Uterus (tissue), 4 donors: ENCODE results near the gene PSMB10. TPM values are rescaled to one million over a fixed set of nuclear protein-coding genes. Genes with fewer than 3 reads are reported as not detected.
A peak's percentile ranks its signal among the peaks of the same experiment; 100 is the strongest.

Experiments
- DNase-seq, 2 donors: peaks; one replicate each; pipeline ENCODE4 v3.0.0-alpha.2; 2019 to 2020
- H3K27ac ChIP-seq, 2 donors: fragments of 200-600 bp; sonication (generic); 1 replicate in 1 of 2; 2 replicates in 1 of 2; pipeline ENCODE4 v1.5.1; 2016 to 2018
- H3K27me3 ChIP-seq, 2 donors: fragments of 200-600 bp; sonication (generic); one replicate each; pipeline ENCODE4 v1.5.1; 2018 to 2019; ENCODE audit warnings: control low read depth in 1 of 2
- H3K36me3 ChIP-seq, 2 donors: fragments of 200-600 bp; sonication (generic); one replicate each; pipeline ENCODE4 v1.5.1; 2019; ENCODE audit warnings: control low read depth in 1 of 2
- H3K4me1 ChIP-seq, 2 donors: fragments of 200-600 bp; sonication (generic); one replicate each; pipeline ENCODE4 v1.5.1; 2018 to 2019; ENCODE audit warnings: control low read depth in 1 of 2
- H3K4me3 ChIP-seq, 2 donors: fragments of 200-600 bp; sonication (generic); 1 replicate in 1 of 2; 2 replicates in 1 of 2; pipeline ENCODE4 v1.5.1; 2018 to 2019; ENCODE audit warnings: mild to moderate bottlenecking in 1 of 2
- H3K9me3 ChIP-seq, 2 donors: fragments of 200-600 bp; sonication (generic); one replicate each; pipeline ENCODE4 v1.5.1; 2019; ENCODE audit warnings: control low read depth in 1 of 2
- POLR2A ChIP-seq, 2 donors: fragments of 450-650 bp; IDR thresholded peaks; one replicate each; pipeline ENCODE4 v1.6.1; 2016; ENCODE audit warnings: antibody characterized with exemption in 2 of 2, mild to moderate bottlenecking in 1 of 2, moderate library complexity in 1 of 2
- intact Hi-C: fragments of 100-400 bp; cut with DNase I; formaldehyde crosslinking; loops from one replicate; pipeline ENCODE4 v1.15.1; 2023; ENCODE audit warnings: low total_unique reads
- total RNA-seq, 4 donors: library from RNA; depleted of rRNA in 3 of 4; stranded (reverse); fragments of >200 nt in 3 of 4; gene quantifications; one replicate each; pipeline versions ENCODE4 v1.1.0 to v1.2.4, GENCODE V29; 2014 to 2023
- TF ChIP-seq, protein P1 (sequence below), 4 experiments: fragments of 200-600 bp in 2 of 4; fragments of 450-650 bp in 2 of 4; sonication (generic) in 2 of 4; IDR thresholded peaks; one replicate each; pipeline ENCODE4 v1.5.1; 2016 to 2019; ENCODE audit warnings: antibody characterized with exemption in 4 of 4, mild to moderate bottlenecking in 2 of 4, moderate library complexity in 1 of 4
- donor health status: DM: yes; HTN: yes; CAD: no.

The PSMB10 gene
- total RNA-seq, 4 donors from 2014 or later, result 9.5 to 30.7 (median 15.3) TPM

DNA sequence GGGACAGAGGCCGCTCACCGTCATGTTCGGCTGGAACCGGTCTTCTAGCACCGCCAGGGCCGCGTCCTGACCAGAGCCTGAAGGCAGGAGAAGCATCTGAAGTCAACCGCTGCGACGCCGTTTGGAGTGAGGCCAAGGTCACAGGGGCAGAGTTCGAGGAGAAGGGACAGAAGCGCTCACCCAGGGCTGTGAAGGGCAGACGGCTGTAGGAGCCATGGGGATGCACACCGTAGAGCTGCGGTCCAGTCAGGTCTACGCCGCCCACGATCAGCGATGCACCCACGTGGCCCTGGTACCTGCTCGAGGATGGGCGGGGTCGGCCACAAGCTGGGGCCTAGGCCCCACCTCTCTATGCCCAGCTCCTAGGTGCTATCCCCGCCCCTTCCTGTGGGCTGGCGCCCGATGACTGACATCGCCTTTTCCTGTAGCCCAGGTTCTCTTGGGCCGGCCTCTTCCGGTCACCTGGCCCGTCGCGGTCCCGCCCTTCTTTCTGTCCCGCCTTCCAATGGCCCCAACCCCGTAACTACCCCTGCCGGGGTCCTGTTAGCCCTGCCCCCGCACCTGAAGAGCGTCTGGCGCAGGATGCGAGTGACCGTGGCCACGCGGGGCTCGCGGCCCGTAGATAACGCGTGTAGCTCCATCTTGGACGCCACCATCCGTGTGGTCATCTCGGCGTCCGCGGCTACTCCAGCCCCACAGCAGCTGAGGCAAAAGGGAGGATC lies 1.1 kb downstream of the PSMB10 start:
- no peaks in the 10 kb centered on the region for H3K9me3 ChIP-seq
- TF ChIP-seq, protein P1, sequence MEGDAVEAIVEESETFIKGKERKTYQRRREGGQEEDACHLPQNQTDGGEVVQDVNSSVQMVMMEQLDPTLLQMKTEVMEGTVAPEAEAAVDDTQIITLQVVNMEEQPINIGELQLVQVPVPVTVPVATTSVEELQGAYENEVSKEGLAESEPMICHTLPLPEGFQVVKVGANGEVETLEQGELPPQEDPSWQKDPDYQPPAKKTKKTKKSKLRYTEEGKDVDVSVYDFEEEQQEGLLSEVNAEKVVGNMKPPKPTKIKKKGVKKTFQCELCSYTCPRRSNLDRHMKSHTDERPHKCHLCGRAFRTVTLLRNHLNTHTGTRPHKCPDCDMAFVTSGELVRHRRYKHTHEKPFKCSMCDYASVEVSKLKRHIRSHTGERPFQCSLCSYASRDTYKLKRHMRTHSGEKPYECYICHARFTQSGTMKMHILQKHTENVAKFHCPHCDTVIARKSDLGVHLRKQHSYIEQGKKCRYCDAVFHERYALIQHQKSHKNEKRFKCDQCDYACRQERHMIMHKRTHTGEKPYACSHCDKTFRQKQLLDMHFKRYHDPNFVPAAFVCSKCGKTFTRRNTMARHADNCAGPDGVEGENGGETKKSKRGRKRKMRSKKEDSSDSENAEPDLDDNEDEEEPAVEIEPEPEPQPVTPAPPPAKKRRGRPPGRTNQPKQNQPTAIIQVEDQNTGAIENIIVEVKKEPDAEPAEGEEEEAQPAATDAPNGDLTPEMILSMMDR (IDR thresholded peaks at IDR 0.05), result peak in 2 of 4 experiments; percentile 3 to 9
- peak; percentile 51 to 81 for TF ChIP-seq POLR2A (IDR thresholded peaks at IDR 0.05)
- H3K27ac ChIP-seq, result peak overlapping the region; percentile 85 to 91
- intact Hi-C loops, result no loop called here
- no peaks in the 10 kb centered on the region for H3K36me3 ChIP-seq
- peaks cover 0 to 3% of the 10 kb centered on the region in 2 donors for H3K4me1 ChIP-seq
- peak overlapping the region; percentile 72 to 79 for H3K4me3 ChIP-seq
- no peaks in the 10 kb centered on the region for H3K27me3 ChIP-seq
- DNase-seq, result peak; percentile 94 to 95

DNA sequence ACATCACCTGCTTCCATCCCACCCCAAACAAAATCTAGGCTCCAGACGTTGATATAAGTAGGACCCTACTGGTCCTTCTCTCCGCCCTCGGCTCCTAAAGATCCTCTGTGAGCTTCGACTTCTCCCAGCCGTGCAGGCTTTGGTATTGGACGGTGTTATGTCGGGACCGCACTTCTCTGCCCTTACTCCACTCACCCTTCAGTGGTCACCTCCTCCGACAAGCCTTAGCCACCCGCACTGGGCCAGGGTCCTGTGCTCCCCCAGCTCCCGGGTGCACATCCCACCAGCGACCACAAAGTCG lies 1.6 kb downstream of the PSMB10 start:
- Histone ChIP-seq H3K36me3 (no peaks in the 10 kb centered on the region), H3K9me3 (no peaks in the 10 kb centered on the region), H3K4me3 (peak overlapping the region; percentile 72 to 79), H3K4me1 (peaks cover 0 to 3% of the 10 kb centered on the region in 2 donors), H3K27ac (peak overlapping the region; percentile 85 to 91), H3K27me3 (no peaks in the 10 kb centered on the region)
- no peak for TF ChIP-seq POLR2A (IDR thresholded peaks at IDR 0.05)
- TF ChIP-seq, protein P1 (IDR thresholded peaks at IDR 0.05), result no peak
- intact Hi-C loops, result no loop called here
- DNase-seq, result no peak

DNA sequence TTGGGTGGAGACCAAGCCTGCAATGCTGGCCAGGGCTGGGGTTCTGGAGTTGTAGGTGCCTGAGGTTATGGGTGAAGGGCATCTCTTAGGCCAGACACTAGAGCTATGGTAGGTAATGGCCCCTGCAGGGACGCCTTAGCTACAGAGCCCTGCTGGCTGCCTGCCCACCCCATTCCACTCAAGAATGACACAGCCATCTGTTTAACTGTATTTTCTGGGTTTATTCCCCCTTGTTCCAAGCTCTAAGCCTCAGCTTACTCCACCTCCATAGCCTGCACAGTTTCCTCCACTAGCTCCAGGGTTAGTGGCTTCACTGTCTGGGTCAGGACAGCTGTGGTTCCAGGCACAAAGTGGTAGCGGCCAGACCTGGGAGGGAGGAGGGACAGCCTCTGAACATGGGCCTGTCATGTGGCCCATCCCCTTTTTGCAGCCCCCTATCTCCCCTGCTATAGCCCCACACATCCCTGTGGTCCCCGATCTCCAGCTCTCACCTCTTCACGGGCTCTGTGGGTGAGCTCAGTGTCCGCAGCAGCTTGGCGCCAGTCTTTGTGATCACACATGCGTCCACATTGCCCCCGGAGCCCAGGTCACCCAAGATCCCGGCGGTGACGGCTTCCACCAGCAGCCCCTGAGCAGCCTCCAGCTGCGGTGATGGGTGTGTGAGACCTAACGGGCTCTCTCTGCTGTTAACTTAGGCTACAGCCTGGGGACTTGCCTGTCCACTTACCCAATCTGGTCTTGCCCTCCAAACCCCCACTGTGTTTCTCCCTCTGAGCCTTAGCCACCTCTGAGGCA lies 2.1 kb downstream of the PSMB10 start:
- Histone ChIP-seq H3K27me3 (no peaks in the 10 kb centered on the region), H3K4me3 (peak overlapping the region in 1 of 2 donors; percentile 72), H3K4me1 (peaks cover 0 to 3% of the 10 kb centered on the region in 2 donors), H3K9me3 (no peaks in the 10 kb centered on the region), H3K27ac (peak overlapping the region; percentile 85 to 91), H3K36me3 (no peaks in the 10 kb centered on the region)
- intact Hi-C loops, result no loop called here
- no peak for DNase-seq
- TF ChIP-seq, protein P1 (IDR thresholded peaks at IDR 0.05), result no peak
- TF ChIP-seq POLR2A (IDR thresholded peaks at IDR 0.05), result no peak

DNA sequence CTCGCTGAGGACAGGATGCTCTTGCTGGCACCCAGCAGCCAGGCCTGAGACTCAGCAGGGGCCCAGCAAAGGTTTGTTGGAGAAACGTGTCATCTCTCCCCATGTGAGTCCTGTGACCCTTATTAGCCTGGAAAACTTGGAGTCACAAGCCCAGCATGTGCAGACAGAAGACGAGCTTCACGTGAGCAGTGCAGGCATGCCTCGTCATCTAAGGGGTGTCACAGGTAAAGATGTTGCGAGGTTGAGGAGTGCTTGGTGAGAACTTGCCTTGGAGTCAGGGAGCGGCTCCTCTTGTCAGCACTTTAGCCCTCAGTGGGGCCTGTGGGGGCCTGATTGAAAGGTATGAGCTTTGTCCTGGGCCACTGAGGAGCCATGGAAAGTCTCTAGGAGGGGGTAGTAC lies 2.8 kb downstream of the PSMB10 start:
- H3K27ac ChIP-seq, result no peak overlapping the region
- H3K4me1 ChIP-seq, result peaks cover 0 to 3% of the 10 kb centered on the region in 2 donors
- no peak overlapping the region for H3K4me3 ChIP-seq
- H3K27me3 ChIP-seq, result no peaks in the 10 kb centered on the region
- intact Hi-C loops, result no loop called here
- no peaks in the 10 kb centered on the region for H3K9me3 ChIP-seq
- no peak for TF ChIP-seq POLR2A (IDR thresholded peaks at IDR 0.05)
- TF ChIP-seq, protein P1 (IDR thresholded peaks at IDR 0.05), result no peak
- H3K36me3 ChIP-seq, result no peaks in the 10 kb centered on the region
- no peak for DNase-seq

DNA sequence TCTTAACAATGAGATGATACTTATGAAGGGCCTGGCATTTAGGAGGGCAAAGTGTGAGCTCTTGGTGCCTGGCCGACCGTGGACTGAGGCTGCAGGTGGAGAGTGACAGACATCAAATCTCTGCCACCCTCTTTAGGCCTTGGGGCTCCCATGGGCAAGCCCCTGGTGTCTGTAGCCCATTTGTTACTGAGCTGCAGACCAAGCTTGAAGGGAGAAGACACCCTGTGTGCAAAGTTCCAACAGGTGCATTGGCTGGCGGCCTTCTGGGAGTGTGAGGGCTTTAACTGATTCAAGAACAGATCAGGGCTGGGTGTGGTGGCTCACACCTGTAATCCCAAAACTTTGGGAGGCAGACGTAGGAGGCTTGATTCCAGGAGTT lies 4.2 kb downstream of the PSMB10 start:
- no peak overlapping the region for H3K4me3 ChIP-seq
- no peak overlapping the region for H3K27ac ChIP-seq
- peaks cover 0 to 3% of the 10 kb centered on the region in 2 donors for H3K4me1 ChIP-seq
- H3K36me3 ChIP-seq, result no peaks in the 10 kb centered on the region
- DNase-seq, result no peak
- intact Hi-C loops, result no loop called here
- no peaks in the 10 kb centered on the region for H3K9me3 ChIP-seq
- no peak for TF ChIP-seq POLR2A (IDR thresholded peaks at IDR 0.05)
- H3K27me3 ChIP-seq, result no peaks in the 10 kb centered on the region
